GM20431 (cell line): ENCODE results near the gene TXLNG.
"Not testable (repeated sequence)": the region's sequence is repeated elsewhere in the genome, so short reads cannot be mapped to it uniquely, and the experiment has no call there.

Experiments
- in situ Hi-C: fragments of 300-500 bp; cut with MseI, MboI; formaldehyde crosslinking; loops from one replicate; pipeline ENCODE4 v1.15.0; 2020; ENCODE audit warnings: low sequenced_read_pairs; ENCODE audit not compliant: unreplicated experiment

The TXLNG gene

GRCh38 chrX:16784440-16784839 is 1.8 kb upstream of the TXLNG start:
- in situ Hi-C loops, result not testable (repeated sequence)

DNA sequence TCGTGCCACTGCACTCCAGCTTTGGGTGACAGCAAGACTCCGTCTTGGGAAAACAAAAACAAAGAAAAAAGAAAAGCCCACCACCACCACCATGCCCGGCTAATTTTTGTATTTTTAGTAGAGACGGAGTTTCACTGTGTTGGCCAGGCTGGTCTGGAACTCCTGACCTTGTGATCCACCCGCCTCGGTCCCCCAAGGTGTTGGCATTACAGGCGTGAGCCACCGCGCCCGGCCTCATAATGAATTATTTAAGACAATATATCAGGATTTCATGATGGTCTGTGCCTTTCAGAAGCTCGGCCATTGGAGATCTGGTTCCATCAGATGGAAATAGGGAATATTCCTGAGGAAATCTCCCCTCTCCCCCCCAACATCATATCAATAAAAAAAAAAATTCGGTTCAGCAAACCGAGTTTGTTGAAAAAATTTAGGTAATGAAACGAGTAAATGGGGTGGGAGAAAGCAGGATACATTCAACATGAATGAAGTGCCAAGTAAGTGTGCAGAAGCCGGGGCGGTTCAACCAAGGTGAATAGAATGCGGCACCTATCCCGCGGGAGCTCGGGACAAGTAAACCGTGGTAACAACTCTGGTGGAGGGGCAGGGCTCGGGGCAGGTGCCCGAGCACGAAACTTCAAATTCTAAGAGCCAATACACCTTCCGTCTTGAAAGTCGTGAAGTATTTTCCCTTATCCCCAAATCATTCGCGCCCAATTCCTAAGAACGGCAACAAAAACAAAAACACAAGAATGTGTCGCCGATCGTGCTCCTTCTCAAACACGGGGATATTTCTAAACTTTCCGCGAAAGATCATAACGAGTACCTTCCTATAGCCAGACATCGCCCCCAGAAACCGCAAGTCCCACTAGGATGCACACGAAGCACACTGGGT is 773 bp upstream of the TXLNG start:
- in situ Hi-C loops, result no loop called here

DNA sequence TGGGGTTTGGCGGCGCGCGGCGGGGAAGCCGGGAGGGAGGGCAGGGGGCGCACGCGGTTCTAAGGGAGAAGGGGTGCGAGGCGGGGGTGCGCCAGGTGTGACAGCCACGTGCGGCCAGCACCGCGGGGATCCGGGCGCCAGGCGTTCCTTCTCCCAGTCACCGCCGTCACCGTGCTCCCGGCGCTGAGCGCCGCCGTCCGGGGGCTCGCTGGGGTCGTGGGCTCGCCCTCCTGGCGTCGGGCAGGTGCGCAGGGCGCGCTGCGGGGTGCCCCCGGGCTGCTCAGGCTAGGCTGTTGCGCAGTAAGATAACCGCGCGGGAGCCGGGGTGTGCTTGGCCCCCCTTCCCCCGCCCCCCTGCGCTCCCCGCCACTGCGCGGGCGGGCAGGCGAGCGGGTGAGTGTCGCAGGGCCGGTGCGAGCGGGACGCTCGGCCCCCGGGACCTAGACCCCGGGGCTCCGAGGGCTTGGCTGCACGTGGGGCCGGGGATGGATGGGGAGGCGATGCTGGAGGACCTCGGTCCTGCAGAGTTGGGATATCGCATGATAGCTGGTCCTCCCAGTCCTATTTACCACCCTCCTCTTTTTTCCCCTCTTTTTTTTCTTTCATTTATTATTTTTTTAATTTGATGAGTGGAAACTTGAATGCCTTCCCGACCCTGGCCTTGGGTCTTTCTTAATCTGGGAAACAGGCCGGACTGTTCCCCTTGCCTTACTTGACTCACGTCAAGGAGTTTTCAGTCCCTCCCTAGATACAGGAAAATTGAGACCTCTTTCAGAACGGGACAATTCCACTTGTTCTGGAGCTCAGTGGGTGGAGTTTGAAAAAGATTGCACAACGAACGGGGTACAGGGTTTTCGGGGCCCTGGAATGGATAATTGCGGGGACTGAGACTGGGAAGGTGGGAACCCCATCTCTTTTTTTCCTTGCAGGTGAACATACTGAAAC is 797 bp downstream of the TXLNG start:
- in situ Hi-C loops, result no loop called here

DNA sequence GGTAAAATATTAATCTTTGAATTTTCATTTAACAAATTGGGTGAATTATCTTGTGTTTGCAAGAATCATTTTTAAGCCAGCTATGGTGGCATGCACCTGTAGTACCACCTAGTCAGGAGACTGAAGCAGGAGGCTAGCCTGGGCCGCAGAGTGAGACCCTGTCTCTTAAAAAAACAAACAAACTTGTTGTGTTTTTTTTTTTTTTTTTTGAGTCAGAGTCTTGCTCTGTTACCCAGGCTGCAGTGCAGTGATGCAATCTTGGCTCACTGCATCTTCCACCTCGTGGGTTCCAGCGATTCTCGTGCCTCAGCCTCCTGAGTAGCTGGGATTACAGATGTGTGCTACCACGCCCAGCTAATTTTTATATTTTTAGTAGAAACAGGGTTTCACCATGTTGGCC is 2.2 kb downstream of the TXLNG start:
- in situ Hi-C loops, result no loop called here

DNA sequence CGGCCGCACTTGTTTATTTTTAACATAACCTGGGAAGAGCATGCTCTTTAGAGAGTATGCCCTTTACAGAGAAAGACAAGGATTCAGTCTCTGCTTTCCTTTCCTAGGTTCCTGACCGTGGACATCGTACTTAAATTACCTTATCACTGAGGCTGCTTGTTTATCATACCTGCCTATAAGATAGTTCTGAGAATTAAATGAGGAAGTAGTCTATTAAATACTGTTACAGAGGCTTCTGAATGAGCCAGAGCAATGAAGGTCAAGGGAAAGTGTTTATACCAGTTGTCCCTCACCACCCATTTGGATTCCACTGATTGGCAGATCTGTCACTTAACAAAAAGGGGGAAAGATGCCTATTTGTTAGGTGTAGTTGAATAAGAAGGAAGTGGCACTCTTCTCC is 10.0 kb downstream of the TXLNG start:
- in situ Hi-C loops, result no loop called here

- in situ Hi-C loops, result no loop called here
These were observed 11.1 kb downstream of the TXLNG start for GRCh38 chrX:16797358-16797757.

GRCh38 chrX:16797841-16798240 is 11.6 kb downstream of the TXLNG start:
- in situ Hi-C loops, result no loop called here

GRCh38 chrX:16804923-16805464 is 18.7 kb downstream of the TXLNG start:
- in situ Hi-C loops, result no loop called here

GRCh38 chrX:16807548-16807947 is 21.3 kb downstream of the TXLNG start:
- in situ Hi-C loops, result no loop called here

DNA sequence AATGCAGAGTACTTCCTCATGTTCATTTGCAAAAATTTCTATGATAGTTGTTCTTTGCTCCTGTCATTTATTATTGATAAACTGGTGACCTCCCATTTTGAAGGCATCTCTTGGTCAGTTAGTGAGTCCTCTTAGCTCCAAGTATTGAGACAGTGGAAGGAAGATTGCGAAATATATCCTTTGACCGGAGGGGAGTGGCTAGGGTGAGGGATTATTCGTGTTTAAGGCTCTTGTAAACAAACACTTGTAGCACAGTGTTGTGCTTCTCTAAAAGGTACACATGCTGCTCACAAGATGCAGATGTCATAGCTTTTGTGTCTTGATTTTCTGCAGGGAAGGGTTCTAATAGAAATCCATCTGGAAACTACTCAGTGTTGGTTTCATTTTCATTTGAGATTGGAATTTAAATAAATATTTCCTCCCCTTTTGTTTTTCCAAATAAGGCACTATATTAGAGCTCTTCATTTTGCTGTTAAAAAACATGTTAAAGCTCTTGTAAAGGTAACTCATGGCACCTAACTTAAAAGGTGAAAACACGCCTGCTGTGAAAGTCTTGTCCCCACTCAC is 21.8 kb downstream of the TXLNG start:
- in situ Hi-C loops, result no loop called here

GRCh38 chrX:16814597-16814996 is 28.3 kb downstream of the TXLNG start:
- in situ Hi-C loops, result no loop called here

DNA sequence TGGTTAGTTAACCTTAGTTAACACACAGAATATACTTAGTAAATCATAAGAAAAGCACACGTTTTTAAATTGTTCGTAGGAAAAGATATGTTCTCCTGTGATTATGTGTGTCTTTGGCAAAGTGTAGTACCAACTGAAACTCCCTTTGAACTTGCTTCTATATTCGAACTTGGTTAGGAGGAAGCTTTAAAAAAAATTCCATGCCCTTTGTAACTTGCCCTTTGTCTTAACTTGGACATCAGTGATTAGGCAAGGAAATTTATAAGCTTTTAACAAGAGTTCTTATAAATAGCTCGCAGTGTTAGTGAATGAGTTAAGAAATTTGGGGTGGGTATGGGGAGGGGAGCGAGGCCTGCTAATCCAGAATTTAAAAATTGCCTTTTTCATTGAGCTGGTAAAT is 33.4 kb downstream of the TXLNG start:
- in situ Hi-C loops, result no loop called here

DNA sequence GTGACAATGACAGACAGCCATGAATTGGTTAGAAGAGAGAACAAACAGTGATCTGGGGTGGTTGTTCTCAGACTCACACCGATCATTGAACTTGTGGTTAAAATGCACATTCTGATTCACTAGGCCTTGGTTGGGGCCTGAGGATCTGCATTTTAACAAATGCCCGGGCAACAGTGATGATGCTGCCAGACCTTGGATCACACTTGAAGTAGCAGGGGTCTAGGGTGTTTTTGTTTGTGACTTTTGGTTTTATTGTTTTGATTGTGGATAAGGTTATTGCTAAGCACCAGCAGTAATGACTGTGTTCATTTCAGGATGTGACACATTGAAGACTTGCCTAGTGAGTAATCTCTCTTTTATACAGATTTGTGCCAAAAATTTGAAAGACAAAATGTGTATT is 36.5 kb downstream of the TXLNG start:
- in situ Hi-C loops, result no loop called here

DNA sequence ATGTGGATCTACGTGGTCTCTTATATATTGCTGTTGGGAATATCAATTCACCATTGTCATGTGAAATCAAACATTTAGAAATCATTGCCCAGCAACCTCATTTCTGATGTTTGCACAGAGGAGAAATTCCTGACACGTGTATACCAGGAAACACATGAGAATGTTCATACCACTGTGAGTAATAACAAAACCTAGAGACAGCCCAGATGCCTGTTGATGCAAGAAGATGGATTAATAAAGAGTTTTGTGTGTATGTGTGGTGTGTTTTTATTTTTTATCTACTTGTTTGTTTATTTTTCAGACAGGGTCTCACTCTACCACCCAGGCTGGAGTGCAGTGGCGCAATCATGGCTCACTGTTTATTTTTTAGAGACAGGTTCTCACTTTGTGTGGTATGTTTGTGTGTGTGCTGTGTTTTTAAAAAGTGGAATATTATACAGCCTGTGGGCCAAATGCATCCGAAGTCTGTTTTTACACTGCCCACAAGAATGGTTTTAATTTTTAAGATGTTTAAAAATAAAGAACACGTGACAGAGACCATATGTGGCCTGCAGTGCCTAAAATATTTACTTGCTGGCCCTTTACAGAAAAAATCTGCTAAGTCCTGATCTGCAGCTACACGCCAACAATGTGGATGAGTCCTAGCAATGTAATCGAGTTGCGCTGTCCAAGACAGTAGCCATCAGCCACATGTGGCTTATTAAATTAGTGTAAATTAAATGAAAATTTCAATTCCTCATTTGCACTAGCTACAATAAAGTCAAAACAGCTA is 39.2 kb downstream of the TXLNG start:
- in situ Hi-C loops, result no loop called here

DNA sequence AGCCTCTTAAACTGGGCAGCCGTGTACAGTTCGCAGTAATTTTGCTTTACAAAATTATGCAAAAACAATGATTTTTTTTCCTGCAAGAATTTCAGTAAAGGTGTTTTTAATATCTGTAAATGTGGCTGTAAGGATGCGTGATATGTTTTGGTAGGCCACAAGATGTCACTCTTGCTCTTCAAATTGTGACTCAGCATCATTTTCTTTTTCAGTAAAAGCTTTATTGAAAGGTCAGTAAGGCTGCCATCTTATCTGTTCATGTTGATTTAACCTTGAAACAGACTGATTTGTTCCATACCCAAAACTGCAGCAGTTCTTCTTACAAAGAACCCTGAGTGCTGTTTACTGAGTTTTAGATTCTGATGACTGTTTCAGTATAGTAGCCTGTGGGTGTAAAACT is 39.9 kb downstream of the TXLNG start:
- in situ Hi-C loops, result no loop called here

DNA sequence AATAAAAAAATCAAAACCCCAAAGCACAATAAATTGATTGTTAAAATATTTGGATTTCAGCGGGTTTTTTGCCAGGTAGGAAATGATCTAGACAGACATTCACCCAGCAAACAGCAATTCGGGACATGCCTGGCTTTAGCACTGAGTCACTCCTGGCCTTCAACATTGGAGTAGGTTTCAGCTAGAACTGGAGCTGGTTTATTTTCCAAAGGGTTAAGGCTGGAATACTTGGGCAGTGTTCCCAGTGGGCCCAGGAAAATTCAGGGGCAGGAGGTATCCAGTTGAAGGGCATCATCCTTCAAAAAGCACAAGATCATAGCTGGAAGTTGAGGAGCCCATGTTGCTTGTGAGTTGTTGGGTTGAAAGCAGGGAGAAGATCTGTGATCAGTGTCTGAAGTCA is 41.0 kb downstream of the TXLNG start:
- in situ Hi-C loops, result no loop called here

- in situ Hi-C loops, result no loop called here
These were observed 42.0 kb downstream of the TXLNG start for GRCh38 chrX:16828124-16828908.

DNA sequence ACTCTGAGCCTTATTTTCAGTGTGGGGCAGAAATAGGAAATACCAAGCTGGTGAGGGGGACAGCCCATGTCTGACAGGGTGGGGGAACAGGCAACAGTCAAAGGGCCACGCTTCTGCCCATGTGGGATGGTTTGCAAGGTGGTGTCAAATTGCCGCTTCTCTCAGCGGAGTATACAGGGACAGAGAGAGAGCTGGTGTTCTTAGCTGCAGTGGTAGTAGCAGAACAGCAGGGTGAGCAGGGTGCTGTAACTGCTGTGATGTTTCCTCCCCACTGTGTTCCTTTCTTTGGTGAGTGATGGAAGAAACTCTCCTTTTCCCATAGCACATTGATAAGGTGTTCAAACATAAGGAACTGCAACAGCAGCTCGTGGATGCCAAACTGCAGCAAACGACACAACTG is 46.0 kb downstream of the TXLNG start:
- in situ Hi-C loops, result no loop called here

- in situ Hi-C loops, result no loop called here
These were observed 48.5 kb downstream of the TXLNG start for GRCh38 chrX:16834806-16835205.
